ENCODE results near the gene CDK19. TPM values are rescaled to one million over a fixed set of nuclear protein-coding genes. Genes with fewer than 3 reads are reported as not detected.

CDK19 gene
- total RNA-seq, 4 donors from 2014 or later: 12.9 to 23.2 (median 13.2) TPM

DNA sequence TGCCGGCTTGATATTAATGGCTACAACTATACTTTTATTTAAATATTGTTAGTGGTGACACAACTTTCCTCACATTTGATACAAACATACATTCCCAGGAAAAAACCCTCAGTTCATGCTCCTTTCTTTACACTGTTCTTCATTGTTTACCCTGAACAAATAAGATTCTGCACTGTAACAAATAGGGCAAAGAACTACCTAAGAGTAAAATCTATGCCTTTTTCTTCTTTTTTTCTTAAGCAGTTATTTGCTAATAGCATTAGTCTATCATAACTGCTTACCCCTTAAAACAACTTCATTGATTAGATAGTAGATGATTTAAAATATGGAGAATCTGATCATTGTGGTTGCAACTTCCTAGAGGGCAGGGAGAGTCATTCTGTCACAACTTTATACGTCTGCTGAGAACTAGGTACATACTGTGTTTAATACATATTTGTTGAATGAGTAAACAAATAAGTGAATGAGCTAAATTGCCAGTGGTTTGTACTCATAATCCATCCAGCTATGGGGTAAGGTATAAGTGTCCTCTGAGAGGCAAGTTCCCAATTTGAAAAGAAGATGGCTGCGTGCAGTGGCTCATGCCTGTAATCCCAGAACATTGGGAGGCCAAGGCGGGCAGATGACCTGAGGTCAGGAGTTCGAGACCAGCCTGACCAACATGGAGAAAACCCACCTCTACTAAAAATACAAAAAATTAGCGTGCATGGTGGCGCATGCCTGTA, 161.0 kb downstream of the CDK19 start:
- 83 to 92% methylated on average over 2 to 4 of the region's 7 CpGs for WGBS, 2 donors (ENCODE audit: low coverage in 1 of 2)
- no peak overlapping the region for H3K27ac ChIP-seq
- TF ChIP-seq, protein P1, sequence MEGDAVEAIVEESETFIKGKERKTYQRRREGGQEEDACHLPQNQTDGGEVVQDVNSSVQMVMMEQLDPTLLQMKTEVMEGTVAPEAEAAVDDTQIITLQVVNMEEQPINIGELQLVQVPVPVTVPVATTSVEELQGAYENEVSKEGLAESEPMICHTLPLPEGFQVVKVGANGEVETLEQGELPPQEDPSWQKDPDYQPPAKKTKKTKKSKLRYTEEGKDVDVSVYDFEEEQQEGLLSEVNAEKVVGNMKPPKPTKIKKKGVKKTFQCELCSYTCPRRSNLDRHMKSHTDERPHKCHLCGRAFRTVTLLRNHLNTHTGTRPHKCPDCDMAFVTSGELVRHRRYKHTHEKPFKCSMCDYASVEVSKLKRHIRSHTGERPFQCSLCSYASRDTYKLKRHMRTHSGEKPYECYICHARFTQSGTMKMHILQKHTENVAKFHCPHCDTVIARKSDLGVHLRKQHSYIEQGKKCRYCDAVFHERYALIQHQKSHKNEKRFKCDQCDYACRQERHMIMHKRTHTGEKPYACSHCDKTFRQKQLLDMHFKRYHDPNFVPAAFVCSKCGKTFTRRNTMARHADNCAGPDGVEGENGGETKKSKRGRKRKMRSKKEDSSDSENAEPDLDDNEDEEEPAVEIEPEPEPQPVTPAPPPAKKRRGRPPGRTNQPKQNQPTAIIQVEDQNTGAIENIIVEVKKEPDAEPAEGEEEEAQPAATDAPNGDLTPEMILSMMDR (IDR thresholded peaks at IDR 0.05): no peak
- TF ChIP-seq EP300 (IDR thresholded peaks at IDR 0.05) (no peak), POLR2AphosphoS5 (IDR thresholded peaks at IDR 0.05) (no peak), POLR2A (IDR thresholded peaks at IDR 0.05) (no peak)
- no peaks in the 10 kb centered on the region for H3K27me3 ChIP-seq
- no peaks in the 10 kb centered on the region for H3K4me1 ChIP-seq
- H3K9me3 ChIP-seq: no peaks in the 10 kb centered on the region
- ATAC-seq: no peak
- H3K36me3 ChIP-seq: no peaks in the 10 kb centered on the region
- H3K4me3 ChIP-seq: no peak overlapping the region

DNA sequence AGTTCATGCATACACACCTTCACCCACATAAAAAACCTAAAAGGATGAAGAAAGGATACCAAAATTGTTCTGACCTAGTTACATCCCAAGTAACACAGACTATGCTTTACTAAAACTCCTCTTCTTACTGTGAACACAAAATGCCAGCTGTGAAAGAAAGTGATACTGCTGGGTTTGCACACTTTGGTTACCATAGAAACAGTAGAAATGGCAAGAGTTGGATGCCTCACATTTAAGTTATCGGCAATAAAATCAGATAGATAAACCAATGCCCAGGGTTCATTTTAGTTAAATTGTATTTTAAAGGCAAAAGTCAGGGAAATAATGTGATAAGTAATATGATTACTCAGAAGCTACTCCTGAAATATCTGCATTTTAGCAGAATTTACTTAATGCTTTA, 161.9 kb downstream of the CDK19 start:
- Histone ChIP-seq H3K4me1 (no peaks in the 10 kb centered on the region), H3K4me3 (no peak overlapping the region), H3K27ac (no peak overlapping the region), H3K27me3 (no peaks in the 10 kb centered on the region), H3K9me3 (no peaks in the 10 kb centered on the region), H3K36me3 (no peaks in the 10 kb centered on the region)
- no peak for TF ChIP-seq EP300 (IDR thresholded peaks at IDR 0.05)
- TF ChIP-seq POLR2A (IDR thresholded peaks at IDR 0.05): no peak
- TF ChIP-seq, protein P1 (IDR thresholded peaks at IDR 0.05): no peak
- no peak for TF ChIP-seq POLR2AphosphoS5 (IDR thresholded peaks at IDR 0.05)
- 85 to 89% methylated on average over 1 of the region's 1 CpG for WGBS, 2 donors (ENCODE audit: low coverage in 1 of 2)
- ATAC-seq: no peak

DNA sequence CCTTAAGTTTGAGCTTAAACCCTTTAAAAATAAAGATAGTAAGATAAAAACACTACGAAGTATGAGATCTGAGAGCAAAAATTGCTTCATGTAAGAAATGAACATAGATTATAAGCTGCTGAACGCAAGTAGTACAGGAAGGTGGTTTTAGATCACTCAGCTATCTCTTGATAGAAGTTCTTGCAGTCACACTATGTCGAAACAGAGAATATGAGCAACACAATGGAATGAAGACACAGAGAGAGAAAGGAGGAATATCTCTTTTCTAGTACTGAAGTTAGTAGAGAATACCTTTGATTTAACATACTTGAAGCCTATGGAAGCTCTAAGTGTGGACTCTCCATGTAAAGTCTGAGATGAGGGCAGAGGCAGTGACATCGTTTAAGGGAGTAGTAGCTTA, 162.7 kb downstream of the CDK19 start:
- no peak overlapping the region for H3K27ac ChIP-seq
- 91 to 94% methylated on average over 4 of the region's 4 CpGs for WGBS, 2 donors (ENCODE audit: low coverage in 1 of 2)

DNA sequence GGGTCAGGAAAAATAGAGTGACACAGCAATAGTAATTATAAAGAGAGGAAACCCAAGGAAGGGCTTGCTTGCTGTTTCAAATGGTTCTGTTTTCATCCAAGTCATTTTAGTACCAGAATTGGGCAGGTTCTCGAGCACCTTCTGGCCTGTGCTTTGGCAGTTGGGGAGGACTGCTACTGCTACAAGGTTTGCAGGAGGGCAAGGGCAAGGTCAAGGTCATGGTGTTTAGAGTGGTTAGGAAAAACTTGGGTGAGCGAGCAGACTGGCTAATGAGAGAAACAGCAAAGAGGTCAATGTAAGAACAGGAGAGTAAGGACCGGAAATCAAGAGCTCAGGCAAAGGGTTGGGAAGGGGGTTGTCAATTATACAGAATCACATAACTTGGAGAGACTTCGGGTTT, 164.5 kb downstream of the CDK19 start:
- no peak overlapping the region for H3K27ac ChIP-seq
- H3K4me3 ChIP-seq: no peak overlapping the region
- H3K36me3 ChIP-seq: peaks cover 0 to 10% of the 10 kb centered on the region in 2 donors
- no peak for TF ChIP-seq POLR2A (IDR thresholded peaks at IDR 0.05)
- TF ChIP-seq EP300 (IDR thresholded peaks at IDR 0.05): no peak
- TF ChIP-seq, protein P1 (IDR thresholded peaks at IDR 0.05): no peak
- no peak for TF ChIP-seq POLR2AphosphoS5 (IDR thresholded peaks at IDR 0.05)
- no peaks in the 10 kb centered on the region for H3K4me1 ChIP-seq
- ATAC-seq: no peak
- 91 to 94% methylated on average over 2 to 4 of the region's 4 CpGs for WGBS, 2 donors (ENCODE audit: low coverage in 1 of 2)
- H3K9me3 ChIP-seq: no peaks in the 10 kb centered on the region
- H3K27me3 ChIP-seq: no peaks in the 10 kb centered on the region

More for the DNA sequence above, 162.7 kb downstream of the CDK19 start:
- H3K36me3 ChIP-seq: no peaks in the 10 kb centered on the region
- TF ChIP-seq POLR2AphosphoS5 (IDR thresholded peaks at IDR 0.05) (no peak), EP300 (IDR thresholded peaks at IDR 0.05) (no peak), POLR2A (IDR thresholded peaks at IDR 0.05) (no peak)
- TF ChIP-seq, protein P1 (IDR thresholded peaks at IDR 0.05): no peak
- no peaks in the 10 kb centered on the region for H3K4me1 ChIP-seq
- no peak overlapping the region for H3K4me3 ChIP-seq
- no peaks in the 10 kb centered on the region for H3K27me3 ChIP-seq
- no peaks in the 10 kb centered on the region for H3K9me3 ChIP-seq
- no peak for ATAC-seq

DNA sequence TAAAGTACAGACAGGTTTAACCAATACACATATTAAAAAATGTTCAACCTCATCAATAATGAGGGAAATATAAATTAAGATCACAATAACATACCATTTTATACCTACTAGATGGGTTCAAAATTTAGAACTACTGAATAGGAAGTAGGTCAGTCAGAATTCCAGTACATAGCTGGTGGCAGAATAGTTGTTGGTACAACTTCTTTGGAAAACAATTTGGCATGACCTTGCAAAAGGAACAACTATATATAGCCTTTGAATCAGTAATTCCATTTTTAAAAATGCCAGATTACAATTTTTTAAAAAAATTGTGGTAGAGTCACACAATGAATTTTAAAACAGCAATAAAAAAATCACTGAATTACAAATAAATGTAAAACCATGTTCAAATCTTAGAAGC, 165.6 kb downstream of the CDK19 start:
- no peak overlapping the region for H3K4me3 ChIP-seq
- no peak for ATAC-seq
- H3K9me3 ChIP-seq: no peaks in the 10 kb centered on the region
- H3K4me1 ChIP-seq: no peaks in the 10 kb centered on the region
- no peak for TF ChIP-seq POLR2AphosphoS5 (IDR thresholded peaks at IDR 0.05)
- TF ChIP-seq EP300 (IDR thresholded peaks at IDR 0.05): no peak
- TF ChIP-seq, protein P1 (IDR thresholded peaks at IDR 0.05): no peak
- TF ChIP-seq POLR2A (IDR thresholded peaks at IDR 0.05): no peak
- H3K36me3 ChIP-seq: peaks cover 0 to 17% of the 10 kb centered on the region in 2 donors
- H3K27ac ChIP-seq: no peak overlapping the region
- no peaks in the 10 kb centered on the region for H3K27me3 ChIP-seq
